GM19025 (cell line): ENCODE measurements around the gene FAM149A.
A peak's percentile ranks its signal among the peaks of the same experiment; 100 is the strongest.

Experiments used
- ATAC-seq: cut with Tn5 transposase; IDR thresholded peaks from one replicate; pipeline ENCODE4 v1.9.1; 2021; ENCODE audit warnings: mild to moderate bottlenecking, low read depth, moderate library complexity; ENCODE audit not compliant: unreplicated experiment

The FAM149A gene

DNA sequence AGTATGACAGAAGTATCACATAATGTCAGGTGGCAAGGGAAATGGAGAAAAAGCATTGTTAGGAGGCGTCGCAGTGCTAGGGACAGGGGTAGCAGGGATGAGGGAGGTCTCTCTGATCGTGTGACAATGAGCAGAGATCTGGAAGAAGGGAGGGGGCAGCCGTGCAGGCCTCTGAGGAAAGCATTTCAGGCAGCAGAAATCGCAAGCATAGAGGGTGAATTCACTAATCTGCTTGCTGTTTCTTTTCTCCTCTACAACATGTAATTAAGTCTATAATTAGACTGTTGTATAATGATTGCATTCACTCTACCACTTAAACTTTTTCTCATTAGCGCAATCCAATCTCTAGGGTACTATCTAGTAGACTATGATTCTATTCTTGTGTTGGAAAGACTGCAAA lies 96.0 kb downstream of the FAM149A start:
- ATAC-seq, result no peak

DNA sequence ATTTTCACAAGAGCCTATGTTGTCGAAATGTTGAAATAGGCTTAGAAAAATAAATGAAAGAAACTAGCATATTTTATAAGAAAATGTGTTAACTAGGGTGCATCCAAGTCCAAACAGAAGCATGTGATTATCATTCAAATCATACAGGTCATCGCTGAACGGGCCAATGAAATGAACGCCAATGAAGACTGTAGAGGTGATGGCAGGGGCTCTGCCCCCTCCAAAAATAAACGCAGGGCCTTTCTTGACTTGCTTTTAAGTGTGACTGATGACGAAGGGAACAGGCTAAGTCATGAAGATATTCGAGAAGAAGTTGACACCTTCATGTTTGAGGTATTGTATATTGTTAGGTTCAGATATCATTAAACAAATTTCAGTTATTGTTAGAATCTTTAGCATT lies 96.5 kb downstream of the FAM149A start:
- ATAC-seq, result no peak

DNA sequence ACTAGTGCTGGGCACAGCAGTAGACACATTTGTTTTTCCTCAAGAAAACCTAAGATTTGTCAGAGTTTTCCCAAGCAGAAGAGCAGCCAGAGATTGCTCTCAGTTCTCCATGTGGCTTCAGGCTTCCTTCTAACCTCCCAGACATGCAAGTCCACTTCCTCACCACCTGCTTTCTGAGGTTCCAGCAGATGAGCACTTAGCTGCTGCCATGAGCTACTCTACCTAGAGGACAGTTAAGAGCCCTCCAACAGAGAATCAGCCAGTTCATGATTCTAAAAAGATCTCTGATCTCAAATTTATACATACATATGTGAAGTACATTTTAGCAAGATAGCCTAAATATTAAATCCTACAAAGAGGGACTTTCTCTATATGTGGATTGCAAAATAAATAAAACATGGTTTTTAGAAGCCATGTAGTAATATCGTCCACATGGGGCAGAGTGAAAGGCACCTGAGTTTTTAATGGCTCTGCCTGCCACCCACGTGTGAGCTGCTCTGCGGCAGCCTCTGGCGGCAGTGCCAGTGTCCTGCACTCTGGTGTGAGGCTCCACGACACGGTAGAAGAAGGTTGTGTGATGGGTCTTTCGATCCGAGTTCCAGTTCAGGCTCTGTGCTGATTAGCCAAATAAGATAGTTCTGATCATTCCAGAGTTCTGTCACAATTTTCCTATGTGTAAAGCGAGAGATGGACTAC lies 97.2 kb downstream of the FAM149A start:
- ATAC-seq, result peak; percentile 98

DNA sequence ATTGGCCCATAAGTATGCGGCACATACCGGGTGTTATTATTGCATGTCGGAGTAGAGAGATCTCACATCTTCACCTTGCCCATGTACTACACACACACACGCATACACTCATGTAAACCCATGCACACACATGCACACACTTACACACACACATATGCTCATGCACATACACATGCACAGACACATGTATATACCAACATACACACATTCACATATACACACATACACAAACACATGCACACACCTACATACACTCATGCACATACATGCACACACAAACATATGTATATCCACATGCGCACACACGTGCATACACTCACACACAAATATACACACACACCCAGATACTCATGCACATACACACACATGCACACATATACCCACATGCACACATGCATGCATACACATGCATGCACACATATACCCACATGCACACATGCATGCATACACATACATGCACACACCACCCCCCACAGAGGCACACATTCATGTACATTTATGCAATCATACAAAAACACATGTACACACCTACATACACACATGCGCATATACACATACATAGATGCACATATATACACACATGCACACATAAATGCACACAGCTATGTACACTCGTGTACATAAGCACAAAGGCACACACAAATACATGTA lies 98.1 kb downstream of the FAM149A start:
- ATAC-seq, result no peak

DNA sequence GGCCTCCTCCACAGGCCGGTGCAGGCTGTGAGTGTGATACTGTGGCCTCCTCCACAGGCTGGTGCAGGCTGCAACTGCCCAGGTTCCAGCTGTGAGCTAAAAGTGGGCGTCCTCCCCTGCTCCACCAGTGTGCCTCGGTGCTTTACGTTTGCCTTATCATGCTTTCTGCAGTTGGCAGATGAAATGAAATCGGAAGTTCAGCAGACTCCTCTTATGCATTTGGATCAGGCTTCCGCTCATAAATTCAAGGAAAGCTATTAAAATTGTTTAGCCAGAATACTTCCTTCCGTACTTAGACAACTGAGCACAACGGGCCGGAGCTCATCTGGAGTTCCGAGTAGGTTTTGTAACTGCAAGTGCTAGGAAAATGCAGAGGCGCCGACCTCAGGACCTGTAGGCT lies 98.9 kb downstream of the FAM149A start:
- ATAC-seq, result no peak

DNA sequence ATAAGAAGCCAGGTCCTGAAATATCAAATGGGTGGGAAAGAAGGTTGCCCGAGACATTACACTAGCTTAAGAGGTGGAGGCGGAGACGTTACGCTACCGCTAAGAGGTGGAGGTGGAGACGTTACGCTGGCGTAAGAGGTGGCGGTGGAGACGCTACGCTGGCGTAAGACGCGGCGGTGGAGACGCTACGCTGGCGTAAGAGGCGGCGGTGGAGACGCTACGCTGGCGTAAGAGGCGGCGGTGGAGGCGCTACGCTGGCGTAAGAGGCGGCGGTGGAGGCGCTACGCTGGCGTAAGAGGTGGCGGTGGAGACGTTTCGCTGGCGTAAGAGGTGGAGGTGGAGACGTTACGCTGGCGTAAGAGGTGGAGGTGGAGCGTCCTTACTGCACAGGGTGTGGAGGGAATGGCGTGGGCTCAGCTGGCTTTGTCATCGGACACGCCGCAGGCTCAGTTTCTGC lies 99.6 kb downstream of the FAM149A start:
- no peak for ATAC-seq

DNA sequence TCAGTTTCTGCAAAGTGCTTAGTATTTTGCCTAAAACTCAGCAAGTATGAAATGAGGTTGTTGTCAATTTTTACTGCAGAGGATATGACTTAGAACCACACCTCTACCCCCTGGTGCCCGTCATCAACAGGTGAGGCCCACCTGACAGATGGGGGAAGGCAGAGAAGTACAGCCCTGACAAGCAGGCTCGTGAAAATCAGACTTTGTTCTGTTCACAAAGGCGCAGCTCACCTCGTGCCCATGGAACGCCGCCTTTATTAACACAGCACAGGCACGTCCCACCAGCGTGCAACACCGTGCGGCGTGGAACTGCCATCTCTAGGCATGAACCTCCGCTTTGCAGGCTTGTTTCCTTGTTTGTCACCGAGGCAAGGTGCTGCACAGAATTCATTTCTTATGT lies 100.2 kb downstream of the FAM149A start:
- ATAC-seq, result no peak

DNA sequence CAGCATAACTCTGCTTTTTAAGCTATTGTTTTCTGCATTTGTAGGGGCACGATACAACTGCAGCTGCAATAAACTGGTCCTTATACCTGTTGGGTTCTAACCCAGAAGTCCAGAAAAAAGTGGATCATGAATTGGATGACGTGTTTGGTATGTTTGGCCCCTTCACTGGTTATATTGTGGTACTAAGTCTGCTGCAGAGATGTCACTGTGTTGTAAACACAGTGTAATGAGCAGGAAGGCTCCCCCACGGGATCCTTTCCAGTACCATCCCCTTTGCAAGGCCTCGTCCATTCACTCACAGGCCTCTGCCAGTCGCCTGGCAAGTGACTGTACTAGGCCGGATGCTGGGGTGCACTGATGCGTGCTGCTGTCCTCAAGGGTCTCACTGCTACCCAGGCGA lies 100.7 kb downstream of the FAM149A start:
- no peak for ATAC-seq

DNA sequence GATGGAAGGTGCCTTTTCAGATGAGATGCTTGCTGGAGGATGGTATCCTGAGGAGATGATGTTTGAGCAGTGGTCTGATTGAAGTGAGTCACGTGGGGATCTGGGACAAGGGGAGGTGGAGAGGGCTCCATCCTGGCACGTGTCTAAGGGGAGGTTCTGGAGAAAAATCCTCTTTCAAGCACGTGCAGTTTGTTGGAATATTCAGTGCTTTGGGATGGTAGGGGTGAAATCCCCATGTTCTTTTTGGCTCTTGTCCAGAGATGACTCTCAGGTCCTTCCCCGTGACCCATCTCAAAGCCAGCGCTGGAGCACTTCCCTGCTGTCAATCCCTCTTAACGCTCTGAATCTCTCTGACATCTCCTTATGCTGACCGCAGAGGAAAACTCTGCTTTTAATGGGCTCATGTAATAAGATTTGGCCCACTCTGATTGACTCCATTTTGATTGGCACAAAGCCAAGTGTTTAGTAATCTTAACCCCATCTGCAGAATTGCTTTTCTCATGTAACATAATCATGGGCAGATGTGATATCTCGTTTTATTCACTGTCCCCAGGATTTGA lies 112.0 kb downstream of the FAM149A start:
- no peak for ATAC-seq

DNA sequence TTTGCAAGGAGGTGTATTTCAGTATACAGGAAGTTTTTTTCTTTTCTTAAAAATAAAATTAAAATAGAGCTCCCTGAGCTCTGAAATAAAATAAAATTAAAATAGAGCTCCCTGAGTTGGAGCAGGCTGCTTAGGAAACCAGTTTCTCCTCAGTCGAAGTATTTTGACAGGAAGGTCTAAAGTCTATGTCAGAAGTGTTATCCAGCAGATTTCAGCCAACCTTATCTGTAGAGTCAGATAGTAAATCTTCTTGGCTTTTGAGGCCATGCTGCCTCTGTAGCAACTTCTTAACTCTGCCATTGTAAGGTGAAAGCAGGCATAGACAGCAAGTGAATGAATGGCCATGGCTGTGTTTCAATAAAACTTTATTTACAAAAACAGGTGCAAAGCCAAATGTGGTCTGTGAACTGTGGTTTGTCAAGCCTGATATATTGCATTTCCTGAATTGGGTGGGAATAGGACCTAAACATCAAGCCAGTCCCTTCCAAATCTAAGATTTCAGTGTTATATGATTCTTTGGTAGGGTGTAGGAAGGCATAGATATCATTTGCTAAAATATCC lies 113.3 kb downstream of the FAM149A start:
- no peak for ATAC-seq

DNA sequence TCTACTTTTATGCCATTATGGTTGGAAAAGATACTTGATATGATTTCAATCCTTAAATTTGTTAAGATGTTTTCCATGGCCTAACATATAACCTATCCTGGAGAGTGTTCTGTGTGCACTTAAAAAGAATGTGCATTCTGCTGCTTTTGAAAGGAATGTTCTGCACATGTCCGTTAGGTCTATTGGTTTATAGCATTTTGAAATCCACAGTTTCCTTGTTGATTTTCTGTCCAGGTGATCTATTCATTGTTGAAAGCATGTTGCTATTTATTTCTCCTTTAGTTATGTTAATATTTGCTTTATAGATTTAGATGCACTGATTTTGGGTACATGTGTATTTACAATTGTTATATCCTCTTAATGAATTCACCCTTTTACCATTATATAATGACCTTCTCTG lies 117.1 kb downstream of the FAM149A start:
- no peak for ATAC-seq
